IPS DF 6.9 (cell line): ENCODE measurements around the gene PDIA6.

Experiments
- DNase-seq: peaks from one replicate; pipeline ENCODE4 v3.0.0-alpha.2; 2013; ENCODE audit warnings: low read depth, low spot score
- H3K27ac ChIP-seq: one replicate; pipeline ENCODE4 v1.5.1; 2013; ENCODE audit warnings: low read length, control low read depth
- H3K27me3 ChIP-seq: 2 replicates; pipeline ENCODE4 v1.6.1; 2013; ENCODE audit warnings: mild to moderate bottlenecking, low read length; ENCODE audit not compliant: control insufficient read depth, insufficient read depth
- H3K36me3 ChIP-seq: 2 replicates; pipeline ENCODE4 v1.6.1; 2013; ENCODE audit warnings: low read length; ENCODE audit not compliant: control insufficient read depth, insufficient read depth
- H3K4me1 ChIP-seq: 2 replicates; pipeline ENCODE4 v1.6.1; 2013; ENCODE audit warnings: low read length; ENCODE audit not compliant: control insufficient read depth, insufficient read depth
- H3K4me3 ChIP-seq: 2 replicates; pipeline ENCODE4 v1.5.1; 2013; ENCODE audit warnings: mild to moderate bottlenecking, low read length
- H3K9me3 ChIP-seq: 2 replicates; pipeline ENCODE4 v1.6.1; 2013; ENCODE audit warnings: low read length, inconsistent platforms; ENCODE audit not compliant: control insufficient read depth, insufficient read depth
- WGBS: extraction: QIAGEN DNeasy Blood & Tissue Kit; methylation state at CpG from one replicate; pipeline ENCODE4 v1.1.7; 2013; ENCODE audit warnings: mixed read lengths, missing lambda C conversion rate; ENCODE audit not compliant: insufficient read length, insufficient coverage; 5-methylcytosine and 5-hydroxymethylcytosine counted together

Gene PDIA6

GRCh38 chr2:10832203-10832936, 19.8 kb upstream of the PDIA6 start:
- WGBS: no CpG with 5 or more reads among the region's 30 CpGs
- peak overlapping the region; percentile 9; the same call in 1 of the 2 replicates for H3K4me3 ChIP-seq

GRCh38 chr2:10831400-10831985, 18.9 kb upstream of the PDIA6 start:
- H3K4me3 ChIP-seq: no peak overlapping the region
- no CpG with 5 or more reads among the region's 16 CpGs for WGBS
- DNase-seq: no peak
- H3K27me3 ChIP-seq: no peaks in the 10 kb centered on the region
- peaks cover 2% of the 10 kb centered on the region; the same call in 1 of the 2 replicates for H3K4me1 ChIP-seq
- H3K36me3 ChIP-seq: no peaks in the 10 kb centered on the region
- H3K9me3 ChIP-seq: no peaks in the 10 kb centered on the region
- H3K27ac ChIP-seq: no peak overlapping the region

More at GRCh38 chr2:10832203-10832936, 19.8 kb upstream of the PDIA6 start:
- H3K27ac ChIP-seq: no peak overlapping the region
- no peaks in the 10 kb centered on the region for H3K9me3 ChIP-seq
- no peaks in the 10 kb centered on the region for H3K36me3 ChIP-seq
- no peaks in the 10 kb centered on the region for H3K27me3 ChIP-seq
- DNase-seq: peak; percentile 82
- H3K4me1 ChIP-seq: peaks cover 2% of the 10 kb centered on the region; the same call in 1 of the 2 replicates

- Histone ChIP-seq H3K4me1 (peaks cover 2% of the 10 kb centered on the region; the same call in 1 of the 2 replicates), H3K36me3 (no peaks in the 10 kb centered on the region), H3K27me3 (no peaks in the 10 kb centered on the region), H3K27ac (no peak overlapping the region), H3K9me3 (no peaks in the 10 kb centered on the region), H3K4me3 (no peak overlapping the region)
- no CpG with 5 or more reads among the region's 30 CpGs for WGBS
- no peak for DNase-seq
Observed at GRCh38 chr2:10830641-10831399, 18.2 kb upstream of the PDIA6 start.

GRCh38 chr2:10830203-10830602, 17.6 kb upstream of the PDIA6 start:
- Histone ChIP-seq H3K4me1 (peaks cover 2% of the 10 kb centered on the region; the same call in 1 of the 2 replicates), H3K9me3 (no peaks in the 10 kb centered on the region), H3K27me3 (no peaks in the 10 kb centered on the region), H3K27ac (no peak overlapping the region), H3K4me3 (no peak overlapping the region), H3K36me3 (no peaks in the 10 kb centered on the region)
- DNase-seq: no peak
- WGBS: no CpG with 5 or more reads among the region's 8 CpGs

- H3K27me3 ChIP-seq: no peaks in the 10 kb centered on the region
- no peaks in the 10 kb centered on the region for H3K36me3 ChIP-seq
- peaks cover 2% of the 10 kb centered on the region; the same call in 1 of the 2 replicates for H3K4me1 ChIP-seq
- WGBS: no CpG with 5 or more reads among the region's 3 CpGs
- H3K27ac ChIP-seq: no peak overlapping the region
- no peak for DNase-seq
- no peak overlapping the region for H3K4me3 ChIP-seq
- H3K9me3 ChIP-seq: no peaks in the 10 kb centered on the region
Observed at GRCh38 chr2:10829299-10829698, 16.7 kb upstream of the PDIA6 start.

- Histone ChIP-seq H3K27ac (no peak overlapping the region), H3K27me3 (no peaks in the 10 kb centered on the region; the same call in 1 of the 2 replicates), H3K4me1 (peaks cover 1% of the 10 kb centered on the region; the same call in 1 of the 2 replicates), H3K9me3 (no peaks in the 10 kb centered on the region), H3K36me3 (no peaks in the 10 kb centered on the region), H3K4me3 (no peak overlapping the region)
- DNase-seq: no peak
- no CpG with 5 or more reads among the region's 11 CpGs for WGBS
Observed at GRCh38 chr2:10828346-10828745, 15.8 kb upstream of the PDIA6 start.

GRCh38 chr2:10826625-10827024, 14.0 kb upstream of the PDIA6 start:
- Histone ChIP-seq H3K9me3 (no peaks in the 10 kb centered on the region), H3K4me1 (no peaks in the 10 kb centered on the region), H3K4me3 (no peak overlapping the region), H3K36me3 (no peaks in the 10 kb centered on the region), H3K27me3 (no peaks in the 10 kb centered on the region; the same call in 1 of the 2 replicates), H3K27ac (no peak overlapping the region)
- DNase-seq: no peak
- no CpG with 5 or more reads among the region's 8 CpGs for WGBS

GRCh38 chr2:10826026-10826425, 13.4 kb upstream of the PDIA6 start:
- no peaks in the 10 kb centered on the region; the same call in 1 of the 2 replicates for H3K27me3 ChIP-seq
- no peaks in the 10 kb centered on the region for H3K36me3 ChIP-seq
- no peaks in the 10 kb centered on the region for H3K9me3 ChIP-seq
- no peak for DNase-seq
- no peaks in the 10 kb centered on the region for H3K4me1 ChIP-seq
- WGBS: no CpG with 5 or more reads among the region's 8 CpGs
- H3K4me3 ChIP-seq: no peak overlapping the region
- no peak overlapping the region for H3K27ac ChIP-seq

GRCh38 chr2:10824191-10824590, 11.6 kb upstream of the PDIA6 start:
- Histone ChIP-seq H3K4me1 (no peaks in the 10 kb centered on the region), H3K36me3 (no peaks in the 10 kb centered on the region), H3K27ac (no peak overlapping the region), H3K9me3 (no peaks in the 10 kb centered on the region), H3K4me3 (no peak overlapping the region), H3K27me3 (no peaks in the 10 kb centered on the region; the same call in 1 of the 2 replicates)
- DNase-seq: no peak
- WGBS: no CpG with 5 or more reads among the region's 4 CpGs

GRCh38 chr2:10820978-10821695, 8.6 kb upstream of the PDIA6 start:
- Histone ChIP-seq H3K4me3 (no peak overlapping the region), H3K4me1 (no peaks in the 10 kb centered on the region), H3K27ac (no peak overlapping the region), H3K27me3 (no peaks in the 10 kb centered on the region; the same call in 1 of the 2 replicates), H3K36me3 (no peaks in the 10 kb centered on the region), H3K9me3 (no peaks in the 10 kb centered on the region)
- DNase-seq: no peak
- no CpG with 5 or more reads among the region's 13 CpGs for WGBS
